ENCODE results near the gene RPL37A. TPM values are rescaled to one million over a fixed set of nuclear protein-coding genes. Genes with fewer than 3 reads are reported as not detected.
A peak's percentile ranks its signal among the peaks of the same experiment; 100 is the strongest.

Gene RPL37A
- polyA plus RNA-seq, 3 donors, result 1,504 to 1,660 (median 1,597) TPM

- H3K79me2 ChIP-seq (ENCODE audit: insufficient read depth, low read length), result no peaks in the 10 kb centered on the region
- H3K27ac Mint-ChIP-seq, result peak overlapping the region in 1 of 7 donors; percentile 10
- H3K4me1 Mint-ChIP-seq, result peaks cover 43% of the 10 kb centered on the region
- TF ChIP-seq CTCF (IDR thresholded peaks at IDR 0.05), result no peak
- peak overlapping the region in 1 of 2 donors; percentile 38 for H3K27ac ChIP-seq (ENCODE audit: low read depth in 1 of 2, low read length in 2 of 2)
- peaks cover 32 to 41% of the 10 kb centered on the region in 2 donors for H3K36me3 Mint-ChIP-seq
- no peaks in the 10 kb centered on the region for H3K27me3 Mint-ChIP-seq (ENCODE audit: low read depth in 3 of 3)
- peaks cover 6 to 34% of the 10 kb centered on the region in 2 donors for H3K36me3 ChIP-seq (replicated peaks in 1 of 2; ENCODE audit: control insufficient read depth in 1 of 2, insufficient read depth in 2 of 2, low read length in 2 of 2)
- no peaks in the 10 kb centered on the region for H3K27me3 ChIP-seq (ENCODE audit: control insufficient read depth in 2 of 2, insufficient read depth in 2 of 2, low read length in 2 of 2)
- no peak overlapping the region for H3K4me2 ChIP-seq (replicated peaks; ENCODE audit: extremely low read depth, low read length, poor library complexity, severe bottlenecking)
- no peak overlapping the region for H2AFZ ChIP-seq (ENCODE audit: insufficient read depth, low read depth, low read length, poor library complexity, severe bottlenecking)
- H3K9me3 Mint-ChIP-seq, result peaks cover 0 to 1% (median 0%) of the 10 kb centered on the region in 7 donors
- no peak overlapping the region for H3K4me3 Mint-ChIP-seq
- no peaks in the 10 kb centered on the region for H3K9me3 ChIP-seq (replicated peaks in 1 of 2; ENCODE audit: control insufficient read depth in 1 of 2, insufficient read depth in 1 of 2, low read length in 2 of 2)
- 100% methylated on average over 1 of the region's 2 CpGs for WGBS (ENCODE audit: insufficient coverage)
- no peaks in the 10 kb centered on the region for H4K20me1 ChIP-seq (ENCODE audit: insufficient read depth, low read length)
- no peak overlapping the region for H3K9ac ChIP-seq (ENCODE audit: insufficient read depth, low read length, poor library complexity, severe bottlenecking)
- H3K4me3 ChIP-seq (replicated peaks in 1 of 3; ENCODE audit: low read depth in 2 of 3, low read length in 3 of 3), result no peak overlapping the region
- intact Hi-C loops (cut with micrococcal nuclease), result no loop called here
- H3K4me1 ChIP-seq (ENCODE audit: control insufficient read depth in 1 of 2, insufficient read depth in 2 of 2, low read length in 2 of 2), result peaks cover 43 to 50% of the 10 kb centered on the region in 2 donors
- DNase-seq, result no peak
Observed at GRCh38 chr2:216482640-216483039, 16.0 kb upstream of the RPL37A start.

DNA sequence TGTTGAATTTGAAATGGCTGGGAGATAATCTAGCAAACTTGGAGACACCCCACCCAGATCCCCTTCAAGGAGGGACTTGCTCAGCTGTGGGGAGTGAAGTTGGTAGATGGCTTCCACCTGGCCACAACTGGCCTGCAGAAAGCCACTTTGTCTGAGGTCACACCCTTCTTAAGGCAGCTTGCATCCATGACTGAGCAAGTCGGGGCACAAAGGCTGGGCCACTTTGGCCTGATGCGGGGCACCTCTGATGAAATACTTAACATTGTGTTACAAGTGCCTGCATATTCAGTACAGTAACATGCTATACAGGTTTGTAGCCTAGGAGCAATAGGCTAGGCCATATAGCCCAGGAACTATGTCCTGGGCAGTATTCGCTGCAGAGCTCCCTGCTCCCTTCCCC is 13.4 kb upstream of the RPL37A start:
- H3K9me3 Mint-ChIP-seq, result peaks cover 0 to 1% (median 0%) of the 10 kb centered on the region in 7 donors
- peak overlapping the region; percentile 53 for H3K9ac ChIP-seq (ENCODE audit: insufficient read depth, low read length, poor library complexity, severe bottlenecking)
- intact Hi-C loops (cut with micrococcal nuclease), result no loop called here
- peak overlapping the region; percentile 87 to 99 (median 98) for H3K27ac Mint-ChIP-seq
- no peaks in the 10 kb centered on the region for H3K9me3 ChIP-seq (replicated peaks in 1 of 2; ENCODE audit: control insufficient read depth in 1 of 2, insufficient read depth in 1 of 2, low read length in 2 of 2)
- DNase-seq, result peak in 2 of 3 donors; percentile 28 to 55
- no peak for TF ChIP-seq CTCF (IDR thresholded peaks at IDR 0.05)
- peaks cover 0 to 18% of the 10 kb centered on the region in 2 donors for H3K36me3 ChIP-seq (replicated peaks in 1 of 2; ENCODE audit: control insufficient read depth in 1 of 2, insufficient read depth in 2 of 2, low read length in 2 of 2)
- peak overlapping the region in 1 of 3 experiments; percentile 34 for H3K4me3 ChIP-seq (replicated peaks in 1 of 3; ENCODE audit: low read depth in 2 of 3, low read length in 3 of 3)
- no peaks in the 10 kb centered on the region for H3K79me2 ChIP-seq (ENCODE audit: insufficient read depth, low read length)
- H3K4me1 ChIP-seq (ENCODE audit: control insufficient read depth in 1 of 2, insufficient read depth in 2 of 2, low read length in 2 of 2), result peaks cover 49 to 53% of the 10 kb centered on the region in 2 donors
- peak overlapping the region; percentile 91 to 96 for H3K27ac ChIP-seq (ENCODE audit: low read depth in 1 of 2, low read length in 2 of 2)
- no peaks in the 10 kb centered on the region for H4K20me1 ChIP-seq (ENCODE audit: insufficient read depth, low read length)
- no peaks in the 10 kb centered on the region for H3K27me3 ChIP-seq (ENCODE audit: control insufficient read depth in 2 of 2, insufficient read depth in 2 of 2, low read length in 2 of 2)
- H3K4me1 Mint-ChIP-seq, result peaks cover 52% of the 10 kb centered on the region
- WGBS (ENCODE audit: insufficient coverage), result 33% methylated on average over 3 of the region's 3 CpGs
- no peaks in the 10 kb centered on the region for H3K27me3 Mint-ChIP-seq (ENCODE audit: low read depth in 3 of 3)
- H2AFZ ChIP-seq (ENCODE audit: insufficient read depth, low read depth, low read length, poor library complexity, severe bottlenecking), result peak overlapping the region; percentile 67
- H3K4me3 Mint-ChIP-seq, result no peak overlapping the region
- peak overlapping the region; percentile 60 for H3K4me2 ChIP-seq (replicated peaks; ENCODE audit: extremely low read depth, low read length, poor library complexity, severe bottlenecking)
- peaks cover 23 to 24% of the 10 kb centered on the region in 2 donors for H3K36me3 Mint-ChIP-seq

Measured in CD14-positive monocyte (primary cell).